Osteoblast (primary cell): ENCODE data around the gene EPS8. TPM values are rescaled to one million over a fixed set of nuclear protein-coding genes. Genes with fewer than 3 reads are reported as not detected.

ENCODE experiments used
- DNase-seq: peaks from one replicate; pipeline ENCODE4 v3.0.0; 2011; ENCODE audit warnings: low spot score, mixed read lengths; ENCODE audit not compliant: insufficient read length; ENCODE audit errors: missing footprints
- H2AFZ ChIP-seq: 2 replicates; pipeline ENCODE4 v1.6.0; 2011; ENCODE audit warnings: mild to moderate bottlenecking, low read length
- H3K27ac ChIP-seq: 2 replicates; pipeline ENCODE4 v1.5.1; 2011; ENCODE audit warnings: mild to moderate bottlenecking, low read depth, low read length, moderate library complexity
- H3K27me3 ChIP-seq: 2 replicates; pipeline ENCODE4 v1.6.0; 2012; ENCODE audit warnings: mild to moderate bottlenecking, control low read depth, inconsistent platforms, low read length, moderate library complexity; ENCODE audit not compliant: insufficient read depth
- H3K36me3 ChIP-seq: 2 replicates; pipeline ENCODE4 v1.5.1; 2011; ENCODE audit warnings: mild to moderate bottlenecking, low read length, control low read depth, moderate library complexity; ENCODE audit not compliant: insufficient read depth
- H3K4me1 ChIP-seq: 2 replicates; pipeline ENCODE4 v1.5.1; 2011; ENCODE audit warnings: mild to moderate bottlenecking, low read length, control low read depth, moderate library complexity; ENCODE audit not compliant: insufficient read depth
- H3K4me2 ChIP-seq: 2 replicates; pipeline ENCODE4 v1.6.0; 2011; ENCODE audit warnings: mild to moderate bottlenecking, low read length; ENCODE audit not compliant: insufficient read depth
- H3K4me3 ChIP-seq: fragments of 200-600 bp; sonication (generic); 3 replicates; pipeline ENCODE4 v1.5.1; 2012; ENCODE audit warnings: mild to moderate bottlenecking, low read length, inconsistent platforms; ENCODE audit not compliant: insufficient read depth
- H3K79me2 ChIP-seq: 2 replicates; pipeline ENCODE4 v1.6.0; 2012; ENCODE audit warnings: mild to moderate bottlenecking, low read length, control low read depth, inconsistent platforms; ENCODE audit not compliant: insufficient read depth
- H3K9me3 ChIP-seq: 2 replicates; pipeline ENCODE4 v1.5.1; 2011; ENCODE audit warnings: low read depth, low read length, control low read depth
- H4K20me1 ChIP-seq: 2 replicates; pipeline ENCODE4 v1.6.0; 2012; ENCODE audit warnings: mild to moderate bottlenecking, low read length, control low read depth; ENCODE audit not compliant: insufficient read depth
- CTCF ChIP-seq: IDR thresholded peaks from 2 replicates; pipeline ENCODE4 v1.5.1; 2011; ENCODE audit warnings: mild to moderate bottlenecking, low read depth, low read length, moderate library complexity; ENCODE audit errors: extremely low read depth
- total RNA-seq: library from RNA; depleted of rRNA; stranded (reverse); fragments of >200 nt; gene quantifications from 2 replicates; pipeline ENCODE4 v1.2.3, GENCODE V29; 2012

The EPS8 gene
- total RNA-seq, 1 donor: 160 TPM

DNA sequence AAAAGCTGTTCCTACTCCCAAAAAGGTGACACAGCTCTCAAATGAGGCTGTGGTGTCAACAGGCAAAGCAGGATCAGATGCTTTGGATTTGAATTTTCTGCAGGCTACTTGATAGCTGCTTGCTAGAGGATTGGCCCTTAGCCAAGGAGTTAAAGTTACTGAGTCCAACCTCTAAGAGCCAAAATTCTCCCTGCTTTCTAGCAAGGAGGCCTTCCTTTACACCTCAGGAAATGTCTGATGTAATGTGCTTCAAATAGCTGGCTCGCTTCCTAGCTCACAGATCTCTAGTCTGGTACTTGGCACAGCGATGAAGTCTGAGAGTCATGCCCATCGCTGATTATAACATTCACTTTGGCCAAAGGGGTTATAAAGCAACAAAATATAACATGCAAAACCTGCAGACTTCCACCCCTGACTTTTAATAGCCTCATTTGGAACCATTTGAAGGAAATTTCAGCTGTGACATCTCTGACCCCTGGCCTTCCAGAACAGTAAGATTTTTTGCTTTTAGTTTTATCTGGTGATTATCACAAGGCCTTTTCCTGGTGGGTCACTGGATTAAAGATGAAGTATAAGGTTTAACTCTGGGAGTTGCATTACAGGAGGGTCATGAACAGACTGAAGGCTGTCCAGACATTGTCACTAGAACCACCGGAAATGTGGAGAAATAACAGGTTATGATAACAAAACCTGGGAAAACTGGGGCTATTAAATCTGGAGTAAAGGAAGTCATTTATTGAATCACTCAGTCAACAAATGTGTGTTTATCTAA lies 189.7 kb downstream of the EPS8 start:
- Histone ChIP-seq H4K20me1 (no peaks in the 10 kb centered on the region), H3K4me2 (peak overlapping the region; percentile 41), H3K27me3 (no peaks in the 10 kb centered on the region), H3K36me3 (no peaks in the 10 kb centered on the region), H2AFZ (no peak overlapping the region), H3K9me3 (no peaks in the 10 kb centered on the region), H3K4me1 (peaks cover 32% of the 10 kb centered on the region), H3K4me3 (no peak overlapping the region), H3K27ac (peak overlapping the region; percentile 62), H3K79me2 (no peaks in the 10 kb centered on the region)
- no peak for TF ChIP-seq CTCF
- peak; percentile 41 for DNase-seq

GRCh38 chr12:15597125-15597830 lies 191.9 kb downstream of the EPS8 start:
- H3K36me3 ChIP-seq: no peaks in the 10 kb centered on the region
- H3K4me3 ChIP-seq: no peak overlapping the region
- H3K4me2 ChIP-seq: no peak overlapping the region
- H3K4me1 ChIP-seq: peaks cover 28% of the 10 kb centered on the region
- no peaks in the 10 kb centered on the region for H3K27me3 ChIP-seq
- H3K79me2 ChIP-seq: no peaks in the 10 kb centered on the region
- DNase-seq: no peak
- H3K27ac ChIP-seq: no peak overlapping the region
- no peaks in the 10 kb centered on the region for H4K20me1 ChIP-seq
- no peak for TF ChIP-seq CTCF
- no peak overlapping the region for H2AFZ ChIP-seq
- no peaks in the 10 kb centered on the region for H3K9me3 ChIP-seq

DNA sequence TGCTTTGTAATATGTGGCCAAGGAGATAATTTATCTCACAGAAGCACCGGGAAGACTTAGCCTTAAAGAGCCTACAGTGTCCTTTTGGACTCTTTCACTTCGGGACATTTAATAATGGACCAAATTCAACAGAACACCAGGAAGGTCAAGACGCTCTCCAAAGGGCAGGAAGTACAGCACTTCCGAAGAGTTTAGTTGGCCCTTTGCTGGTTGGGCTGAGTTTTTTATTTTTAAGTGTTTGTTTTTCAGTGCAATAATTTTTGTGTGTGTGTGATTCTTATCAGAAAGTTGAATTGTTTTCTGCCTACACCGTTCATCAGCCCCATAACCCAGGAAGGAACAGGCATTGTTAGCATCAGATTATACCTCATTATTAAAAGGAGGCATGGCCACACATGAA lies 193.0 kb downstream of the EPS8 start:
- TF ChIP-seq CTCF: no peak
- H4K20me1 ChIP-seq: no peaks in the 10 kb centered on the region
- H3K4me1 ChIP-seq: peaks cover 17% of the 10 kb centered on the region
- H3K4me2 ChIP-seq: no peak overlapping the region
- no peaks in the 10 kb centered on the region for H3K9me3 ChIP-seq
- H3K27me3 ChIP-seq: no peaks in the 10 kb centered on the region
- H3K27ac ChIP-seq: no peak overlapping the region
- H3K4me3 ChIP-seq: no peak overlapping the region
- H3K36me3 ChIP-seq: no peaks in the 10 kb centered on the region
- DNase-seq: no peak
- no peaks in the 10 kb centered on the region for H3K79me2 ChIP-seq
- no peak overlapping the region for H2AFZ ChIP-seq

DNA sequence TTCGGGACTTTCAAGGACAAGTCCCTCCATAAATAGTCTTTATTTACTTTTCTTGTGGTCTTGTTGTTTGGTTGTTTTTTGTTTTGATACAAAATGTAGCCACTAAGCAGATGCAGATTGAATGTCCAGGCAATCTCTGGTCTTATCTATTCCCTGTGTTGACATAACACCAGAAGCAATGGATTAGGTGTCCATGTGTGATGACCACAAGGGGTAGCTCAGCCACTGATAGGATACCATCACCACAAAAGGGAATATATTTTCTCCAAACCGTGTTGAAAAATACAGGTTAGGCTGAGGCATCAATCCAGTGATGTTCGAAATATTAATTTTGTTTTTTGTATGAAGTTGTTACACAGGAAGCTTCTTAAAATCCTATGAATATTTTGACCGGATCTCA lies 196.3 kb downstream of the EPS8 start:
- no peaks in the 10 kb centered on the region for H3K79me2 ChIP-seq
- no peaks in the 10 kb centered on the region for H3K9me3 ChIP-seq
- H3K36me3 ChIP-seq: no peaks in the 10 kb centered on the region
- no peak overlapping the region for H3K27ac ChIP-seq
- H3K27me3 ChIP-seq: no peaks in the 10 kb centered on the region
- no peak for DNase-seq
- no peaks in the 10 kb centered on the region for H4K20me1 ChIP-seq
- H3K4me3 ChIP-seq: no peak overlapping the region
- peaks cover 5% of the 10 kb centered on the region for H3K4me1 ChIP-seq
- no peak overlapping the region for H2AFZ ChIP-seq
- peak; percentile 25 for TF ChIP-seq CTCF
- no peak overlapping the region for H3K4me2 ChIP-seq
